Body of pancreas (tissue), 4 donors: ENCODE measurements around the gene TNFRSF8. TPM values are rescaled to one million over a fixed set of nuclear protein-coding genes. Genes with fewer than 3 reads are reported as not detected.

ENCODE experiments used
- ATAC-seq: fragments of 150-250 bp; one replicate; pipeline ENCODE4 v1.9.1; 2016
- DNase-seq, 4 donors: peaks; one replicate each; pipeline ENCODE4 v3.0.0-alpha.2; 2019
- H3K27ac ChIP-seq, 4 donors: fragments of 200-600 bp; sonication (generic); 1 replicate in 3 of 4; 2 replicates in 1 of 4; pipeline versions ENCODE4 v1.5.1 to v1.6.1; 2016 to 2019; ENCODE audit warnings: mild to moderate bottlenecking in 1 of 4, mixed read lengths in 1 of 4, moderate library complexity in 1 of 4
- H3K27me3 ChIP-seq, 2 donors: fragments of 200-600 bp; sonication (generic); one replicate each; pipeline ENCODE4 v1.6.0; 2016; ENCODE audit warnings: mild to moderate bottlenecking in 1 of 2
- H3K36me3 ChIP-seq, 2 donors: fragments of 200-600 bp; sonication (generic); replicated peaks in 1 of 2; 2 replicates each; pipeline ENCODE4 v1.5.1; 2016; ENCODE audit warnings: low read depth in 2 of 2; ENCODE audit not compliant: insufficient read depth in 1 of 2
- H3K4me1 ChIP-seq: fragments of 200-600 bp; sonication (generic); one replicate; pipeline ENCODE4 v1.6.0; 2016
- H3K4me3 ChIP-seq, 2 donors: fragments of 200-600 bp; sonication (generic); 1 replicate in 1 of 2; 2 replicates in 1 of 2; pipeline ENCODE4 v1.5.1; 2016 to 2019
- H3K9me3 ChIP-seq, 3 donors: fragments of 200-600 bp; sonication (generic); 1 replicate in 2 of 3; 2 replicates in 1 of 3; pipeline ENCODE4 v1.5.1; 2016
- POLR2A ChIP-seq, 3 donors: fragments of 450-650 bp; IDR thresholded peaks; one replicate each; pipeline ENCODE4 v1.6.1; 2016; ENCODE audit warnings: antibody characterized with exemption in 3 of 3, mild to moderate bottlenecking in 2 of 3
- WGBS, 2 donors: methylation state at CpG; one replicate each; pipeline ENCODE4 v1.1.5; 2017; 5-methylcytosine and 5-hydroxymethylcytosine counted together
- intact Hi-C: fragments of 100-400 bp; cut with DNase I; formaldehyde crosslinking; loops from one replicate; pipeline ENCODE4 v1.15.1; 2023
- total RNA-seq, 2 donors: library from RNA; depleted of rRNA; stranded (reverse); fragments of >200 nt; gene quantifications; one replicate each; pipeline ENCODE4 v1.1.0, GENCODE V29; 2016
- TF ChIP-seq, protein P1 (sequence below), 7 experiments: fragments of 450-650 bp in 4 of 7; fragments of 200-600 bp in 3 of 7; sonication (generic) in 3 of 7; IDR thresholded peaks; one replicate each; pipeline ENCODE4 v1.5.1; 2016 to 2019; ENCODE audit warnings: antibody characterized with exemption in 7 of 7

TNFRSF8 gene
- total RNA-seq, 2 donors from 2014 or later, result not detected

DNA sequence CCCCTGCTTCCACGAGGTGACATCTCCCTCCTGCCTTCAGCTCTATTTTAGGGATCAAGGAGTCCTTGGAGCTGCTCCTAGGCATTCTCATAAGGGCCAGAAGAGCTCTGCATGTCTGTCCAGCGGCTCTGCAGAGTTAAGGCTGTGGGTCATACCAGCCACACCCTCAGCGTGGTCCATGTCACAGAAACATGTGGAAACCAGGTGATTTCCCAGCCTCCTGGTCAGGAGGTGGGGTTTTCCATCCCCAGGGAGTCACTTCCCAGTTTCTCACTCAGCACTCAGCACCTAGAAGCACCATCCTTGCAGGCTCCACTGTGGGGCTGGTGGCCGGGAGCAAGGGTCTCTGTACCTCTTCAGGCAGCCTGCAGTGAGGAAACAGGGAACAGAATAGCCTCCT, 102.2 kb downstream of the TNFRSF8 start:
- ATAC-seq, result no peak
- 74 to 100% methylated on average over 2 to 4 of the region's 4 CpGs for WGBS, 2 donors
- H3K36me3 ChIP-seq, result no peaks in the 10 kb centered on the region
- no peaks in the 10 kb centered on the region for H3K9me3 ChIP-seq
- H3K27ac ChIP-seq, result no peak overlapping the region
- peaks cover 26% of the 10 kb centered on the region for H3K4me1 ChIP-seq
- H3K27me3 ChIP-seq, result no peaks in the 10 kb centered on the region
- DNase-seq, result no peak
- TF ChIP-seq POLR2A (IDR thresholded peaks at IDR 0.05), result no peak
- TF ChIP-seq, protein P1, sequence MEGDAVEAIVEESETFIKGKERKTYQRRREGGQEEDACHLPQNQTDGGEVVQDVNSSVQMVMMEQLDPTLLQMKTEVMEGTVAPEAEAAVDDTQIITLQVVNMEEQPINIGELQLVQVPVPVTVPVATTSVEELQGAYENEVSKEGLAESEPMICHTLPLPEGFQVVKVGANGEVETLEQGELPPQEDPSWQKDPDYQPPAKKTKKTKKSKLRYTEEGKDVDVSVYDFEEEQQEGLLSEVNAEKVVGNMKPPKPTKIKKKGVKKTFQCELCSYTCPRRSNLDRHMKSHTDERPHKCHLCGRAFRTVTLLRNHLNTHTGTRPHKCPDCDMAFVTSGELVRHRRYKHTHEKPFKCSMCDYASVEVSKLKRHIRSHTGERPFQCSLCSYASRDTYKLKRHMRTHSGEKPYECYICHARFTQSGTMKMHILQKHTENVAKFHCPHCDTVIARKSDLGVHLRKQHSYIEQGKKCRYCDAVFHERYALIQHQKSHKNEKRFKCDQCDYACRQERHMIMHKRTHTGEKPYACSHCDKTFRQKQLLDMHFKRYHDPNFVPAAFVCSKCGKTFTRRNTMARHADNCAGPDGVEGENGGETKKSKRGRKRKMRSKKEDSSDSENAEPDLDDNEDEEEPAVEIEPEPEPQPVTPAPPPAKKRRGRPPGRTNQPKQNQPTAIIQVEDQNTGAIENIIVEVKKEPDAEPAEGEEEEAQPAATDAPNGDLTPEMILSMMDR (IDR thresholded peaks at IDR 0.05), result no peak
- intact Hi-C loops, result no loop called here
- H3K4me3 ChIP-seq, result no peak overlapping the region

DNA sequence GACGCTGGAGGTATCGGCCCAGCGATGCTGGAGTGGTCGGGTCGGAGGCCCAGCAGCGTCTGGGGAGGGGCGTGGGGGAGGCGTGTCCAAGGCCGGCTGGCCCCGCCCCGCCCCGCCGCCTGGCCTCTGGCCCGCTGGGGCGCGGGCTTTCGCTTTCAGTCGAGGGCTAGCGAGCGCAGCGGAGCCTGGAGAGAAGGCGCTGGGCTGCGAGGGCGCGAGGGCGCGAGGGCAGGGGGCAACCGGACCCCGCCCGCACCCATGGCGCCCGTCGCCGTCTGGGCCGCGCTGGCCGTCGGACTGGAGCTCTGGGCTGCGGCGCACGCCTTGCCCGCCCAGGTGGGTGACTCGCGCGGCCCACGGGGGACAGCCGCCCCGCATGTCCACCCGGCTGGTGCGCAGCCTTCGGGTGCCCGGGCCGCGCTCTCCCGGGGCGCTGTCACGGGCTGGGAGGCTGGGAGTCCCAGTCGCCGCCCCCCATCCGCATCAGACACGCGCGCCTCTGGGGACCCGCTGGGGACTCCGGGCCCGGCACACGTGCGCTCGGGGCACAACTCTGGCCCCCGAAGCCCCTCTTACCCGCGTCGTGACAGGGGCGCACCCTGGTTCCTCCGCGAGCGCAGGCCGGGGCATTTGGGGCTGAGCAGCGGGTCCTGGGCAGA, 103.9 kb downstream of the TNFRSF8 start, which contains the start of gene TNFRSF1B:
TSS of gene TNFRSF1B (plus strand) at position 158 of the 659 bp plus-strand sequence. CDS start at position 259, 101 bp downstream.
- Histone ChIP-seq H3K4me3 (peak within 1 kb of the TSS in 1 of 2 donors; percentile 33), H3K4me1 (peaks cover 18% of the 10 kb centered on the region), H3K36me3 (no peaks in the 10 kb centered on the region), H3K27me3 (no peaks in the 10 kb centered on the region), H3K27ac (peak within 1 kb of the TSS in 3 of 4 donors; percentile 51 to 75 (median 61)), H3K9me3 (no peaks in the 10 kb centered on the region)
- intact Hi-C loops, result no loop called here
- ATAC-seq, result peak; percentile 64
- WGBS, 2 donors, result 5% methylated on average over 4 to 36 of the region's 79 CpGs
- TF ChIP-seq, protein P1 (IDR thresholded peaks at IDR 0.05), result no peak
- peak in 2 of 3 donors; percentile 16 to 61 for TF ChIP-seq POLR2A (IDR thresholded peaks at IDR 0.05)
- DNase-seq, result peak; percentile 35 to 56 (median 49)

DNA sequence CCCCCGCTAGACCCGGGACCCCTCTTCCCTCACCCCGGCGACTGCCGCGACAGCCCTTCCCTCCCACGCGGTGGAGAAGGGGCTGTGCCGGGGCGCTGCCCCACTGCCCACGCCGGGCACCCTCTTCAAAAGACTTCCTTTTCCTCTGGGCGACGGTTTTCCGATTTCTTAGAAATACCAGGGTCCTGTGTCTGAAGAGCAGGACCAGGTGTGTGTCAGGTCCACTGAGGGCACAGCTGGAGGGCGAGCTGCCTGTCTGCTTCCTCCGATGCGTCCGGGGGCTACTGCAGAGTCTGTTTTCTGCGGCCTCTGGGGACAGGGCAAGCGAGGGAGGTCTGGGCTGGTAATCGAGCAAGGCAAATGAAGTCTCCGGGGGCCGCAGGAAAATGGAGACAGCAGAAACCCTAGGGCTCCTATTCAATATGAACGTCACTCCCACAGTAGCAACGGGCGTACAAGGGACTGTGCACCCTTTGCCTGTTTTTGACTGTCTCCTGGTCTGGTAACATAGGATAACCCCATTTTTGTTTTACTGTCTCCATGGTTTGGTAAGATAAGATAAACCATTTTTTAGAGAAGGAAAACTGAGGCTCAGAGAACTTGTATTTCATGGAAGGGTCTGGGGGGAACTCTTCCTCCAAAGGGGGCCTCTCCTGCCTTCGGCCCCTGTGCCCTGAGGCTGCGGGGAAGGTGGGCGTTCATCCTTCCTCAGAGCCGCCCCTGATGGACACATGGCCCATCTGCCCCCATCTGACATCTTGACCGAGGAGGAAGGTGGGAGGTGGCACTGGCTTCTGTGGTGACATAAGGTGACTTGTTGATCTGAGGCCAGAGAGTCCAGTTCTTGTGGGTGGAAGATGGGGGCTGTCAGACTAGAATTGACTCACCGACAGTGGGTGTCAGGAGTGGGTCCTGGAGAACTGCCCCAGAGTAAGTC, 104.7 kb downstream of the TNFRSF8 start:
- intact Hi-C loops, result no loop called here
- Histone ChIP-seq H3K36me3 (no peaks in the 10 kb centered on the region), H3K27ac (peak overlapping the region in 3 of 4 donors; percentile 51 to 75 (median 61)), H3K4me1 (peaks cover 11% of the 10 kb centered on the region), H3K9me3 (no peaks in the 10 kb centered on the region), H3K4me3 (peak overlapping the region in 1 of 2 donors; percentile 33), H3K27me3 (no peaks in the 10 kb centered on the region)
- DNase-seq, result no peak
- WGBS, 2 donors, result 24 to 47% methylated on average over 14 to 33 of the region's 33 CpGs
- TF ChIP-seq, protein P1 (IDR thresholded peaks at IDR 0.05), result no peak
- no peak for TF ChIP-seq POLR2A (IDR thresholded peaks at IDR 0.05)
- ATAC-seq, result no peak

DNA sequence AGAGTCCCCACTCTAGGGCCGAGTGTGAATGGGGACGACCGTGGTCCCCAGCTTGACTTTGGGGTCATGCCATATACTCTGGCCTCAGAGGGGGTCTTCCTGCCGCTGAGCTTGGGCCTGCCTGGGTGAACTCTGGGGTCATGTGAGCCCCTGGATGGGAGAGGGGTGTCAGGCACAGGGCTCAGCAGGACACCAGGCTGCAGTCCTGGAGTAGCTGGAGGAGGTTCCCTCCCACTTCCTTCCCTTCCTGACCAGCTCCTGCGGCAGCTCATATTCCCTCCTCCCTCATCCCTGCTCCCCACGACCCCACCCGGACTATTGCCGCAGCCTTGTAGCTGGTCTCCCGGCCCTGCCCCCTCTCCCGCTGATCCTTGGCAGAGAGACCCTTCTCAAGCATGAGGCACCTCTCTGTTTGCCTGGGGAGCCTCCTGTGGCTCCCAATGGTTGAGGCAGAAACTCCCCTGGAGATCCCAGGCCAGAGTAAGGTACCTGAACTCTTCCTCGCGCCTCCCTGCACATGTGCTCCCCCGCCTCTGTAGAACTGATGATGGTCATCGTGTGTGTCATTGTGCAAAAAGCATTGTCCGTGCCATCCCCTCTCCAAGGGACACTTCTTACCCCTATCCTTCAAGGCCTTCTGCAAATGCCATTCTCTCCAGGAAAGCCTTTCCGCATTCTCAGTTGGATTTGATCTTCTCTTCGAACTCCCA, 105.5 kb downstream of the TNFRSF8 start:
- H3K27ac ChIP-seq, result peak overlapping the region in 2 of 4 donors; percentile 61 to 75

More for the DNA sequence above, 105.5 kb downstream of the TNFRSF8 start:
- ATAC-seq, result no peak
- WGBS, 2 donors, result 44 to 65% methylated on average over 16 to 17 of the region's 17 CpGs
- intact Hi-C loops, result no loop called here
- H3K4me3 ChIP-seq, result peak overlapping the region in 1 of 2 donors; percentile 33
- DNase-seq, result no peak
- H3K36me3 ChIP-seq, result no peaks in the 10 kb centered on the region
- TF ChIP-seq, protein P1 (IDR thresholded peaks at IDR 0.05), result no peak
- no peak for TF ChIP-seq POLR2A (IDR thresholded peaks at IDR 0.05)
- no peaks in the 10 kb centered on the region for H3K9me3 ChIP-seq
- H3K27me3 ChIP-seq, result no peaks in the 10 kb centered on the region
- peaks cover 11% of the 10 kb centered on the region for H3K4me1 ChIP-seq
